H9 (cell line): Measurements from ENCODE around the gene ATXN10. TPM values are rescaled to one million over a fixed set of nuclear protein-coding genes. Genes with fewer than 3 reads are reported as not detected.
A peak's percentile ranks its signal among the peaks of the same experiment; 100 is the strongest.

Experiments
- DNase-seq: peaks from one replicate; pipeline ENCODE4 v3.0.0-alpha.2; 2017
- H2AFZ ChIP-seq: one replicate; pipeline ENCODE4 v1.6.1; 2013; ENCODE audit warnings: mild to moderate bottlenecking, low read length, control low read depth, moderate library complexity
- H2AK5ac ChIP-seq: 2 replicates; pipeline ENCODE4 v1.6.1; 2013; ENCODE audit warnings: low read length, control low read depth, mixed read lengths; ENCODE audit not compliant: insufficient read length
- H2BK120ac ChIP-seq: one replicate; pipeline ENCODE4 v1.6.1; 2013; ENCODE audit warnings: low read depth, mild to moderate bottlenecking, low read length, control low read depth, inconsistent platforms; ENCODE audit not compliant: poor library complexity, severe bottlenecking
- H2BK12ac ChIP-seq: 2 replicates; pipeline ENCODE4 v1.6.1; 2013; ENCODE audit warnings: low read length, control low read depth, mixed read lengths, low read depth; ENCODE audit not compliant: insufficient read length
- H2BK15ac ChIP-seq: 2 replicates; pipeline ENCODE4 v1.6.1; 2013; ENCODE audit warnings: low read depth, low read length, control low read depth
- H2BK20ac ChIP-seq: one replicate; pipeline ENCODE4 v1.6.1; 2013; ENCODE audit warnings: low read depth, mild to moderate bottlenecking, low read length, control low read depth, inconsistent platforms; ENCODE audit not compliant: poor library complexity, severe bottlenecking
- H2BK5ac ChIP-seq: 2 replicates; pipeline ENCODE4 v1.6.1; 2013; ENCODE audit warnings: low read length, control low read depth, mixed read lengths; ENCODE audit not compliant: insufficient read length
- H3K14ac ChIP-seq: 2 replicates; pipeline ENCODE4 v1.6.1; 2013; ENCODE audit warnings: low read length, control low read depth; ENCODE audit not compliant: insufficient read depth
- H3K18ac ChIP-seq: 2 replicates; pipeline ENCODE4 v1.6.1; 2013; ENCODE audit warnings: low read depth, mild to moderate bottlenecking, mixed read lengths, low read length, control low read depth; ENCODE audit not compliant: insufficient read length
- H3K23ac ChIP-seq: 2 replicates; pipeline ENCODE4 v1.6.1; 2013; ENCODE audit warnings: low read length, control low read depth, mixed read lengths, low read depth; ENCODE audit not compliant: insufficient read length
- H3K23me2 ChIP-seq: 2 replicates; pipeline ENCODE4 v1.6.1; 2013; ENCODE audit warnings: low read depth, mild to moderate bottlenecking, mixed read lengths, low read length, control low read depth; ENCODE audit not compliant: insufficient read length, poor library complexity, severe bottlenecking
- H3K27ac ChIP-seq: 2 replicates; pipeline ENCODE4 v1.5.1; 2013; ENCODE audit warnings: low read length, control low read depth, mixed read lengths, low read depth; ENCODE audit not compliant: insufficient read length
- H3K27me3 ChIP-seq: 2 replicates; pipeline ENCODE4 v1.6.1; 2013; ENCODE audit warnings: low read length, control low read depth, inconsistent platforms; ENCODE audit not compliant: insufficient read depth
- H3K4ac ChIP-seq: 2 replicates; pipeline ENCODE4 v1.6.1; 2013; ENCODE audit warnings: low read depth, mild to moderate bottlenecking, control low read depth, inconsistent platforms, low read length, moderate library complexity
- H3K4me1 ChIP-seq: 2 replicates; pipeline ENCODE4 v1.6.1; 2013; ENCODE audit warnings: low read length, control low read depth, inconsistent platforms; ENCODE audit not compliant: insufficient read depth
- H3K4me2 ChIP-seq: 2 replicates; pipeline ENCODE4 v1.6.1; 2013; ENCODE audit warnings: low read length, control low read depth, mixed read lengths; ENCODE audit not compliant: insufficient read length, insufficient read depth
- H3K56ac ChIP-seq: 2 replicates; pipeline ENCODE4 v1.6.1; 2013; ENCODE audit warnings: low read depth, mild to moderate bottlenecking, mixed read lengths, low read length, control low read depth; ENCODE audit not compliant: insufficient read length
- H3K79me1 ChIP-seq: 2 replicates; pipeline ENCODE4 v1.6.1; 2013; ENCODE audit warnings: low read depth, mild to moderate bottlenecking, moderate library complexity, low read length, control low read depth, inconsistent platforms; ENCODE audit not compliant: insufficient read depth, poor library complexity, severe bottlenecking
- H3K79me2 ChIP-seq: 2 replicates; pipeline ENCODE4 v1.6.1; 2013; ENCODE audit warnings: low read length, control low read depth, inconsistent platforms; ENCODE audit not compliant: insufficient read depth
- H3K9ac ChIP-seq: 2 replicates; pipeline ENCODE4 v1.6.1; 2013; ENCODE audit warnings: low read length, control low read depth, mixed read lengths; ENCODE audit not compliant: insufficient read length; ENCODE audit errors: extremely low read depth
- H3K9me3 ChIP-seq: one replicate; pipeline ENCODE4 v1.6.1; 2013; ENCODE audit warnings: low read depth, low read length, inconsistent platforms; ENCODE audit not compliant: control insufficient read depth
- H3T11ph ChIP-seq: one replicate; pipeline ENCODE4 v1.6.1; 2013; ENCODE audit warnings: mild to moderate bottlenecking, low read length, control low read depth, inconsistent platforms
- H4K20me1 ChIP-seq: one replicate; pipeline ENCODE4 v1.6.1; 2013; ENCODE audit not compliant: control insufficient read depth, insufficient read length, insufficient read depth
- H4K5ac ChIP-seq: 2 replicates; pipeline ENCODE4 v1.6.1; 2013; ENCODE audit warnings: low read depth, mild to moderate bottlenecking, mixed read lengths, low read length, control low read depth; ENCODE audit not compliant: insufficient read length
- H4K8ac ChIP-seq: replicated peaks from 2 replicates; pipeline ENCODE4 v1.6.1; 2013; ENCODE audit warnings: low read length, control low read depth, mixed read lengths, low read depth; ENCODE audit not compliant: insufficient read length
- H4K91ac ChIP-seq: 2 replicates; pipeline ENCODE4 v1.6.1; 2013; ENCODE audit warnings: low read depth, mild to moderate bottlenecking, moderate library complexity, mixed read lengths, low read length, control low read depth; ENCODE audit not compliant: insufficient read length
- H3K27ac Mint-ChIP-seq, 3 experiments: 2 replicates in 2 of 3; 3 replicates in 1 of 3; pipeline ENCODE4 v1.8.0; 2020 to 2021; ENCODE audit warnings: mixed read lengths in 3 of 3, mild to moderate bottlenecking in 1 of 3, moderate library complexity in 1 of 3
- H3K27me3 Mint-ChIP-seq: 2 replicates; pipeline ENCODE4 v1.8.0; 2021; ENCODE audit warnings: low read depth, mild to moderate bottlenecking, moderate library complexity, mixed read lengths
- H3K36me3 Mint-ChIP-seq, 3 experiments: 2 replicates in 2 of 3; 3 replicates in 1 of 3; pipeline ENCODE4 v1.8.0; 2020 to 2021; ENCODE audit warnings: low read depth in 3 of 3, mixed read lengths in 3 of 3; ENCODE audit not compliant: insufficient read depth in 1 of 3
- H3K4me1 Mint-ChIP-seq, 2 experiments: 2 replicates each; pipeline ENCODE4 v1.8.0; 2020; ENCODE audit warnings: mixed read lengths in 2 of 2
- H3K4me3 Mint-ChIP-seq, 2 experiments: 2 replicates in 1 of 2; 3 replicates in 1 of 2; pipeline ENCODE4 v1.8.0; 2020 to 2021; ENCODE audit warnings: mild to moderate bottlenecking in 2 of 2, mixed read lengths in 2 of 2, moderate library complexity in 1 of 2
- H3K9me3 Mint-ChIP-seq, 2 experiments: 2 replicates in 1 of 2; 3 replicates in 1 of 2; pipeline ENCODE4 v1.8.0; 2020; ENCODE audit warnings: mild to moderate bottlenecking in 2 of 2, mixed read lengths in 2 of 2, moderate library complexity in 1 of 2
- CTCF ChIP-seq: fragments of 200-600 bp; sonication (generic); conservative IDR thresholded peaks from 3 replicates; pipeline ENCODE4 v1.8.0; 2021; ENCODE audit warnings: antibody characterized with exemption, mild to moderate bottlenecking
- WGBS: extraction: QIAGEN DNeasy Blood & Tissue Kit; methylation state at CpG from one replicate; pipeline ENCODE4 v1.1.7; 2013; ENCODE audit warnings: missing lambda C conversion rate, low lambda C conversion rate, mixed read lengths; ENCODE audit not compliant: insufficient read length; ENCODE audit errors: extremely low coverage; 5-methylcytosine and 5-hydroxymethylcytosine counted together
- total RNA-seq: library from RNA; stranded (reverse); gene quantifications from 2 replicates; pipeline ENCODE4 v1.2.1, GENCODE V29; 2021

ATXN10 gene
- total RNA-seq, 1 experiment from 2014 or later: 210 TPM

- no peak overlapping the region for H4K5ac ChIP-seq
- no peak overlapping the region for H4K8ac ChIP-seq
- no peak overlapping the region for H2AFZ ChIP-seq
- H3K23me2 ChIP-seq: no peaks in the 10 kb centered on the region
- H4K91ac ChIP-seq: no peak overlapping the region
- no peak overlapping the region for H3K23ac ChIP-seq
- Mint-ChIP-seq H3K27me3 (no peaks in the 10 kb centered on the region), H3K9me3 (no peaks in the 10 kb centered on the region), H3K4me3 (no peak overlapping the region), H3K27ac (0 out of 7 replicates have a peak overlapping the region, but pooled peaks of 1 of the 3 experiments have one; percentile 36), H3K36me3 (peaks cover 7 to 60% (median 40%) of the 10 kb centered on the region in 3 experiments; a peak in 6 of 7 replicates), H3K4me1 (peaks cover 5 to 8% of the 10 kb centered on the region in 2 experiments; a peak in 3 of 4 replicates)
- no peaks in the 10 kb centered on the region for H3K9me3 ChIP-seq
- no peak overlapping the region for H3K4me2 ChIP-seq
- peaks cover 2% of the 10 kb centered on the region; the same call in 1 of the 2 replicates for H3K79me2 ChIP-seq
- H3K27ac ChIP-seq: no peak overlapping the region
- peaks cover 5% of the 10 kb centered on the region for H3K79me1 ChIP-seq
- no peak overlapping the region for H2BK12ac ChIP-seq
- H3K27me3 ChIP-seq: no peaks in the 10 kb centered on the region
- no peak overlapping the region for H3K4ac ChIP-seq
- H2BK15ac ChIP-seq: no peak overlapping the region
- no peak overlapping the region for H3K9ac ChIP-seq
- H2AK5ac ChIP-seq: no peak overlapping the region
- no peak overlapping the region for H2BK20ac ChIP-seq
- TF ChIP-seq CTCF: no peak
- no peaks in the 10 kb centered on the region for H4K20me1 ChIP-seq
- H2BK5ac ChIP-seq: no peak overlapping the region
- DNase-seq: no peak
- H3T11ph ChIP-seq: no peak overlapping the region
- no CpG with 5 or more reads among the region's 2 CpGs for WGBS
- H3K4me1 ChIP-seq: no peaks in the 10 kb centered on the region
- no peak overlapping the region for H3K18ac ChIP-seq
- H3K14ac ChIP-seq: no peak overlapping the region
- no peak overlapping the region for H3K56ac ChIP-seq
- no peak overlapping the region for H2BK120ac ChIP-seq
Measured at GRCh38 chr22:45708145-45708544, 36.5 kb downstream of the ATXN10 start.
